ENCODE results near the gene TGFA.

Gene TGFA

GRCh38 chr2:70498528-70498927, 55.1 kb downstream of the TGFA start:
- no peak for DNase-seq (ENCODE audit: low read depth in 2 of 3, low spot score in 2 of 3)

GRCh38 chr2:70498054-70498453, 55.6 kb downstream of the TGFA start:
- DNase-seq (ENCODE audit: low read depth in 2 of 3, low spot score in 2 of 3) = no peak

GRCh38 chr2:70496819-70497218, 56.8 kb downstream of the TGFA start:
- DNase-seq (ENCODE audit: low read depth in 2 of 3, low spot score in 2 of 3) = no peak

GRCh38 chr2:70494293-70494886, 59.2 kb downstream of the TGFA start:
- no peak for DNase-seq (ENCODE audit: low read depth in 2 of 3, low spot score in 2 of 3)

- DNase-seq (ENCODE audit: low read depth in 2 of 3, low spot score in 2 of 3) = no peak
These were observed 63.2 kb downstream of the TGFA start for GRCh38 chr2:70490381-70490780.

GRCh38 chr2:70489165-70489564, 64.5 kb downstream of the TGFA start:
- no peak for DNase-seq (ENCODE audit: low read depth in 2 of 3, low spot score in 2 of 3)

- no peak for DNase-seq (ENCODE audit: low read depth in 2 of 3, low spot score in 2 of 3)
These were observed 69.5 kb downstream of the TGFA start for GRCh38 chr2:70484086-70484485.

GRCh38 chr2:70482401-70482800, 71.2 kb downstream of the TGFA start:
- no peak for DNase-seq (ENCODE audit: low read depth in 2 of 3, low spot score in 2 of 3)

- DNase-seq (ENCODE audit: low read depth in 2 of 3, low spot score in 2 of 3) = no peak
These were observed 73.2 kb downstream of the TGFA start for GRCh38 chr2:70480468-70480867.

- no peak for DNase-seq (ENCODE audit: low read depth in 2 of 3, low spot score in 2 of 3)
These were observed 73.8 kb downstream of the TGFA start for GRCh38 chr2:70479816-70480215.

GRCh38 chr2:70477441-70477844, 76.2 kb downstream of the TGFA start:
- DNase-seq (ENCODE audit: low read depth in 2 of 3, low spot score in 2 of 3) = no peak

GRCh38 chr2:70475266-70475665, 78.4 kb downstream of the TGFA start:
- no peak for DNase-seq (ENCODE audit: low read depth in 2 of 3, low spot score in 2 of 3)

- DNase-seq (ENCODE audit: low read depth in 2 of 3, low spot score in 2 of 3) = no peak
These were observed 79.3 kb downstream of the TGFA start for GRCh38 chr2:70474256-70474848.

- no peak for DNase-seq (ENCODE audit: low read depth in 2 of 3, low spot score in 2 of 3)
These were observed 80.4 kb downstream of the TGFA start for GRCh38 chr2:70473101-70473722.

GRCh38 chr2:70472221-70472890, 81.3 kb downstream of the TGFA start:
- no peak for DNase-seq (ENCODE audit: low read depth in 2 of 3, low spot score in 2 of 3)

- DNase-seq (ENCODE audit: low read depth in 2 of 3, low spot score in 2 of 3) = no peak
These were observed 82.5 kb downstream of the TGFA start for GRCh38 chr2:70471129-70471528.

- DNase-seq (ENCODE audit: low read depth in 2 of 3, low spot score in 2 of 3) = no peak
These were observed 83.7 kb downstream of the TGFA start for GRCh38 chr2:70469961-70470360.

GRCh38 chr2:70469435-70469834, 84.2 kb downstream of the TGFA start:
- no peak for DNase-seq (ENCODE audit: low read depth in 2 of 3, low spot score in 2 of 3)

- DNase-seq (ENCODE audit: low read depth in 2 of 3, low spot score in 2 of 3) = no peak
These were observed 84.7 kb downstream of the TGFA start for GRCh38 chr2:70468878-70469277.

- no peak for DNase-seq (ENCODE audit: low read depth in 2 of 3, low spot score in 2 of 3)
These were observed 85.5 kb downstream of the TGFA start for GRCh38 chr2:70467831-70468779.

- DNase-seq (ENCODE audit: low read depth in 2 of 3, low spot score in 2 of 3) = no peak
These were observed 86.4 kb downstream of the TGFA start for GRCh38 chr2:70467237-70467636.
